GM12801 (cell line): ENCODE measurements around the gene TNS2.

Experiments used
- TF ChIP-seq, protein P1 (sequence below): IDR thresholded peaks from one replicate; pipeline ENCODE4 v1.5.1; 2011; ENCODE audit warnings: control low read depth; ENCODE audit not compliant: insufficient read length; ENCODE audit errors: extremely low read depth

Gene TNS2

DNA sequence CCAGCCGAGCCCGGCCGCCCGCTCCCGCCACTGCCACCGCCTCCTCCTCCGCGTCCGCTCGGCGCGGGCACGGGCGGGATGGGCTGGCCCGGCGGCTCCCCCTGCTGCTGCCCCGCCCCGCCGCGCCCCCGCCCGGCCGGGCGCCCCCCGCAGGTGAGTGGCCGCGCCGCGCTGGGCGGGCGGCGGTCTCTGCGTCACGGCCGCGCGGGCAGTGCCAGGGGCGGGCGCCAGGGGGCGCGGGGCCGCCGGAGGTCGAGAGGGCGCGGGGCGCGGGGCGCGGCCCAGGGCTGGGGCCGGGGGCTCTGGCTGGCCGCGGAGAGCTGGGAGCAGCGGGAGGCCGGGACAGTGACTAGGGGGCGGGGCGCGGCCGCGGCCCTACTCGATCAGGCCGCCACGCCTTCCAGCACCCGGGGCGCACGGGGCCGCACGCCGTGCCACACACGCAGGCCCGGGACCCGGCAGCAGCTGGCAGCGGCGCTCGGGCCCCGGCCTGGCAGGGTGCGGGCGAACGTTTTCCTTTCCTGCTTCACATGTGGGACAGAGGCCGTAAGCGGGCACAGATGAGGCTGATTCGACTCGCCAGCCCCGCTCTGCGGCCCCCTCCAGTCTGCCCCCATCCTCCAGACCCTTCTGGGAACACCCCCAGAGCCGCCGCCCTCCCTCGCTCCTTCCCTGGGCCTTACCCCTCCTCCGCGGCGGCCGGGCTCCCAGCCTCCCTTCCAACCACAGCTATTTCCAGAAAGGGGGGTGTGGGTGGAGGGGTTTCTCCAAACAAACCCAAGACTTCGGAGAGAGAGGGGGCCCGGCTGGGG is 2.4 kb upstream of the TNS2 start:
- TF ChIP-seq, protein P1, sequence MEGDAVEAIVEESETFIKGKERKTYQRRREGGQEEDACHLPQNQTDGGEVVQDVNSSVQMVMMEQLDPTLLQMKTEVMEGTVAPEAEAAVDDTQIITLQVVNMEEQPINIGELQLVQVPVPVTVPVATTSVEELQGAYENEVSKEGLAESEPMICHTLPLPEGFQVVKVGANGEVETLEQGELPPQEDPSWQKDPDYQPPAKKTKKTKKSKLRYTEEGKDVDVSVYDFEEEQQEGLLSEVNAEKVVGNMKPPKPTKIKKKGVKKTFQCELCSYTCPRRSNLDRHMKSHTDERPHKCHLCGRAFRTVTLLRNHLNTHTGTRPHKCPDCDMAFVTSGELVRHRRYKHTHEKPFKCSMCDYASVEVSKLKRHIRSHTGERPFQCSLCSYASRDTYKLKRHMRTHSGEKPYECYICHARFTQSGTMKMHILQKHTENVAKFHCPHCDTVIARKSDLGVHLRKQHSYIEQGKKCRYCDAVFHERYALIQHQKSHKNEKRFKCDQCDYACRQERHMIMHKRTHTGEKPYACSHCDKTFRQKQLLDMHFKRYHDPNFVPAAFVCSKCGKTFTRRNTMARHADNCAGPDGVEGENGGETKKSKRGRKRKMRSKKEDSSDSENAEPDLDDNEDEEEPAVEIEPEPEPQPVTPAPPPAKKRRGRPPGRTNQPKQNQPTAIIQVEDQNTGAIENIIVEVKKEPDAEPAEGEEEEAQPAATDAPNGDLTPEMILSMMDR, result no peak

DNA sequence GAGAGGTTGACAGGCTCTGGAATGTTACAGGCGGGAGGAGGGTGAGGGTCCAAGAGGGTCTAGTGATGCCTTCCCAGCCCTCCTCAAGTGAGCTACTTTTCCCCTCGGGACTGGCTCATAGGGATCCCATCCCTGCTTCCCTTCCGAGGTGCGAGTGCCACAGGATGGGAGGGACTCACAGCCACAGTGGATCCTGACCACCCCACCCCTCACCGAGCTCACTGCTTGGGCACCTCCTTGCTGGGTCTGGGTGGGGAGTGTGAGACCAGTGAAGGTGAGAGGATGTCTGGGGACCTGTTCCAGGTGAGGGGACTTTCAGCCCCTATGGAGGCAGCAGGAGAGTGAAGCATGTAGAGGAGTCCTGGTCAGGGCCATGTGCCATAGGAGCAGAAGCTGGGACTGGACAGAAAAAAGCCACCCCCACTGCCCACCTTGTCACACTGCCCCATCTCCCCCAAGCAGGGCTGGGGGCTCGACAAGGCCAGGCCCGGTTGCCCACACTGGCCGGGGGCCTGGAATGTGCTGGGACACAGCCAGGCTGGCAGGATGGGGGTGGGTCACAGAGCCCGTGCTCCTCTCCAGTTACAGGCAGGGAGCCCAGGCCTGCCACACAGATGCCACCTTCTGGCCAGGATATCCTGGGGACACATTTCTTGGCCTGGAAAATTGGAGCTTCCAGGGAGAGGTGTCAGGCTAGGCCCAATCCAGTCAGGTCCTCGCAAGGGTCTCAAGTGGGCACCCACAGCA is 1.7 kb upstream of the TNS2 start:
- TF ChIP-seq, protein P1, result no peak

DNA sequence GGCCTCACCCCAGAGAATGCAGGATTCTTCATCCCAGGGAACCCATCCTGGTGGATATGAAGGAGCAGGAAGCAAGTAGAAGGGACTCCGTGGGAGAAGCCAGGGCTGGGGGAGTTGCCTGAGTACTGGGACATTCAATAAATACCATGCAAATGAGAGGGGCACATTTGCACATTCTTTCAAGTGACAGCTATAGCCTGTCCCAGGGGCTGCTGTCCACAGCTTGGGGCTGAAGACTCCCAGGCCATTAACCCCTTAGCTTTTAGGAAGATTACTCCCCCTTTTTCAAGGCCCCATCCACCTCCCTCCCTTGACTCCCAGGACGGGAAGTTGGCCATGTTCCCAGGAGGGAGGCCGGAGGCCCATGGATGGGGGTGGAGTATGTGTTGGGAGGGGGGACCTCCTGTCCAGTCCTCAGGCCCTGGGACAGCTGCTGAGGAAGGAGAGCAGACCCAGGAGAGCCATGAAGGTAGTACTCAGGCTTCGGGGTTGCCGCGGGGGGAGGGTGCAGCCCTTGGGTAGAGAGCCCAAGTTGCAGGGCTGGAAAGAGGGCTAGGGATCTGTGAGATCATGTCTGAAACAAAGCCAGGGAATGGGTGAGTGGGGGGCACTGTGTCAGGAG is 974 bp upstream of the TNS2 start:
- TF ChIP-seq, protein P1, result no peak

DNA sequence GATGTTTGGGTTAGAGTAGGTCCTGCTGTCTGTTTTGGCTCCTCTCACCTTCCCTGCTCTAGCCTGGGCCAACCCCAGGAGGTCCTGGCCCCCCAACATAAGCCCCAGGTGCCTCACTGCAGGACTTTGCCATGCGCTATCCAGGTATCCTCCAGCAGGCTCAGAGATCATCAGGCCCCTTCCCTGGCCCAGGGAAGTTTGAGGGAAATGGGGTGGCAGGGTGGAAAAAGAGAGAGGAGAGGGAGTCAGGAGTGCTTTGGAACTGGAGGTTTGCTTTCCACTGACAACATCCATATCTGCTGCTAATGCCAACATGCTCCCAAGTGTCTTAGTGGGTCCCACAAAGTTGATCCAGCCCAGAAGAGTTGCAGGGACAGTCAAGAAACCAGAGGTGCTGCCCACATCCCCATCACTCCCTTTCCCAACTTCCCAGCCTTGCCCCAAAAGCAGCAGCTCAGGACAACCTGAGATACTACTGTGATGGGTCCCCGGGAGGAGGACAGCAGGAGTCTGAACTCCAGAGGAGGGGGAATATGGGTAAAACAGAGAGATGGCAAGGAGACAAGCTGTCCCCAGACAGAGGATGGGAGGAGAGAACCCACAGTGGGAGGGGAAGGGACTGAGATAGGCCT is 677 bp downstream of the TNS2 start:
- TF ChIP-seq, protein P1, result no peak

DNA sequence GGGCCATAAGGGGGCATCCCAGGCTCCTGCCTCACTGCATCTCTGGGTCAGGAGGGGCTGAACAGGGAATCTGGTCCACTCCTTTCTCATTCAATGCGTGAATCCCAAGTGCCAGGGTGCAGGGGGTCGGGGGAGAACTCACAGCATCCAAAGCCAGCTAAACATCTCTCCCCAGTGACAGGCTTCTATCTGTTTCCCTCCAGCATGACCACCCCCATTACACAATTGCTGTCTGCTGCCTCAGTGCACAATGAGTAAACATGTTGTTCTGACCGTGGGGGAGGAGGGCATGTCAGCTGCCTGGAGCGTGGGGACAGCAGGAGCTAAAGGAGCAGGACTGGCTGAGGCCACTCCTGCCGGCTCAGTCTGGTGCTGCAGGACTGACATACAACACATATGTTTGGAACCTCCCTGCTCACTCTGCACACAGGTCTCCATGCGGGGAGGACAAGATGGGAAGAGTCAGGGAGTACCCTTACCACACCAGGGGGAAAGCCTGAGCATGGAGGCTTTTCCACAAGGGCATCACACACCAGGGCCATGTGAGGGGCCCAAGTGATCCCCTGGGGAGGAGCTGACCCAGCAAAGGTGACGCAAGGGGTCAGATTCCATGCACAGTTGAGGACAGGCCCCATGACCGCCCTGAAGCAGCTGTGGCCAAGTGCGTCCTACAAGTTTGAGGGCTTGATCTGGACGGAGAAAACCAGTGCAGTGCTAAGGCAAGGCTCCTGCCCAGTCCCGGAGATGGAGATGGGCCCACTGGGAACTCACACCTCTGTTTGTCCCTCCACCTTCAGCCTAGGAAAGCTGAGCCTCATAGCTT is 1.4 kb downstream of the TNS2 start:
- TF ChIP-seq, protein P1, result no peak

DNA sequence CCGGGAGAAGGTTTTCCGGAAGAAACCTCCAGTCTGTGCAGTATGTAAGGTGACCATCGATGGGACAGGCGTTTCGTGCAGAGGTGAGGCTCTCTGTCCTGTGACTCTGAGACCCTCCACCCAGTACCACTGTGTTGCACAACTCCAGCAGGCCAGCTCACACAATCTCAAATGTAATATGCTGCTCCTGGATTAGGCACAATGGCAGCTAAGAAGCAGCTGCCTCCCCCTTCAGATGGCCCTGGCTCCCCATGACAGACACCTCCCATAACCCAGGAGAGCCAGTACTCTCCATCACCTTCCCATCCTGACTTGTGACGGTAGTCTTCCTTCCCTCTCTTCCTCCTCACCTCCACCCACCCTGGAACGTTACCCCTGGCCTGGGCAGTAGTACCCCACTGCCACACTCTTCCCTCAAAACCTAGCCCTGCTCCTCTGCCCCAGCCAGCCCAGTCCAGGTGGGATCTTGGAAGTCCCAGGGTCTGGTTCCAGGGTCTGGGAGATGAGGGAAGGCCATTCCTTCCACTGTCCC is 2.1 kb downstream of the TNS2 start:
- TF ChIP-seq, protein P1, result no peak
